A549 treated with AZD9567 at 1 μM for 4 hours (cell line): ENCODE data around the gene CD302. TPM values are rescaled to one million over a fixed set of nuclear protein-coding genes. Genes with fewer than 3 reads are reported as not detected.

Experiments used
- total RNA-seq: library from RNA; stranded (reverse); fragments of 200-300 nt; extraction: Qiagen RNA extraction; gene quantifications from 5 replicates; pipeline ENCODE4 v1.2.3, GENCODE V29; 2022; ENCODE audit not compliant: insufficient read depth

Gene CD302, protein sequence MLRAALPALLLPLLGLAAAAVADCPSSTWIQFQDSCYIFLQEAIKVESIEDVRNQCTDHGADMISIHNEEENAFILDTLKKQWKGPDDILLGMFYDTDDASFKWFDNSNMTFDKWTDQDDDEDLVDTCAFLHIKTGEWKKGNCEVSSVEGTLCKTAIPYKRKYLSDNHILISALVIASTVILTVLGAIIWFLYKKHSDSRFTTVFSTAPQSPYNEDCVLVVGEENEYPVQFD
- 1.8 to 2.7 TPM (median 2.3 TPM) in 5 replicates for total RNA-seq

DNA sequence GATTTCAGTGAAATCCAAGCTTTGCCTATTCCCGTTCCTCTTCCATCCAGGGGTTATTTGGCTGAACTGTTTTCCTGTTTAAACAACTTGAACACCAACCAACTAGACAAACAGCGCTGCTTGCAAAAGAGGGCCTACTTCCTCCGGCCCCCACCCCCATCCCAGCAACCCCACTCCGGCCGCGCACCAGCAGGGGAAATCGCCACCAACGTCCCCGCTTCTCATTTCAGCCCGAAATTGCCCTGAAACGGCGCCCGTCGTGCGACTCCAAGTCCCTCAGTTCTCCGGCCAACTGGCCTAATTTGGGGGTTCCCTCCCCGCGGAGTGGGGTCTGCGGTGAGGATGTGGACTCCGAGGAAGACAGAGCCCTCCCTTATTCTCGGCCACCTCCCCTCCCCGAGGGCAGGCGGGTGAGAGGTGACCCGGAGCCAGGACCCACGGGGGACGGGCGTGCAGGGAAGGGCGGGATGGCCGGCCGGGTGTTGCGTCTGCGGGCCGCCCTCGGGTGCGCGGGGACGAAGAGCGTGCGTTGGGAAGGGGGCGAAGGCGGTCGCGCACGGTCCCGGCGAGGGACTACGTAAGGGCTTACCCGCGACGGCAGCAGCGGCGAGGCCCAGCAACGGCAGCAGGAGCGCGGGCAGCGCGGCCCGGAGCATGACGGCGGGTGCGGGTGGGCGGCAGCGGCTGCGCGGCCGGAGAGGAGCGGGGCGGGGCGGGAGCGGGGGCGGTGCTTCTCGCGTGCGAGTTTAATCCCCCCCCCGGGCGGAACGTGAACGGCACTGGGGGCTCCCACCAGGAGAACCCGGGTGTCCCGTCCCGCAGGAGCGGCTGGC, at the start of gene CD302:
TSS of gene CD302 (minus strand) at position 666 of the 833 bp plus-strand sequence. CDS start at position 656, 10 bp downstream.

Other genes starting within 250 kb of the CD302 start
- 6.0 to 7.8 TPM (median 6.5 TPM) in 5 replicates for gene BAZ2B, start 181.7 kb downstream of the CD302 start, total RNA-seq
- 44.4 to 71.2 TPM (median 61.2 TPM) in 5 replicates for gene MARCHF7, start 85.7 kb downstream of the CD302 start, total RNA-seq
- gene LY75, start 106.5 kb upstream of the CD302 start, total RNA-seq = 0.03 to 0.15 TPM (median 0.09 TPM) in 4 of 5 replicates, not detected in the other